ENCODE data around the gene RPTOR.

GRCh38 chr17:80890921-80891396 lies 346.3 kb downstream of the RPTOR start:
- TF ChIP-seq EZH2 (IDR thresholded peaks at IDR 0.05; ENCODE audit: borderline replicate concordance, low read depth, low read length, severe bottlenecking) (no peak), POLR2AphosphoS5 (IDR thresholded peaks at IDR 0.05; ENCODE audit: insufficient read depth, low read depth, low read length) (no peak), POLR2A (IDR thresholded peaks at IDR 0.05; ENCODE audit: low read depth, low read length) (no peak), MYC (IDR thresholded peaks at IDR 0.05; ENCODE audit: low read depth, low read length) (no peak)
- TF ChIP-seq, protein P1, sequence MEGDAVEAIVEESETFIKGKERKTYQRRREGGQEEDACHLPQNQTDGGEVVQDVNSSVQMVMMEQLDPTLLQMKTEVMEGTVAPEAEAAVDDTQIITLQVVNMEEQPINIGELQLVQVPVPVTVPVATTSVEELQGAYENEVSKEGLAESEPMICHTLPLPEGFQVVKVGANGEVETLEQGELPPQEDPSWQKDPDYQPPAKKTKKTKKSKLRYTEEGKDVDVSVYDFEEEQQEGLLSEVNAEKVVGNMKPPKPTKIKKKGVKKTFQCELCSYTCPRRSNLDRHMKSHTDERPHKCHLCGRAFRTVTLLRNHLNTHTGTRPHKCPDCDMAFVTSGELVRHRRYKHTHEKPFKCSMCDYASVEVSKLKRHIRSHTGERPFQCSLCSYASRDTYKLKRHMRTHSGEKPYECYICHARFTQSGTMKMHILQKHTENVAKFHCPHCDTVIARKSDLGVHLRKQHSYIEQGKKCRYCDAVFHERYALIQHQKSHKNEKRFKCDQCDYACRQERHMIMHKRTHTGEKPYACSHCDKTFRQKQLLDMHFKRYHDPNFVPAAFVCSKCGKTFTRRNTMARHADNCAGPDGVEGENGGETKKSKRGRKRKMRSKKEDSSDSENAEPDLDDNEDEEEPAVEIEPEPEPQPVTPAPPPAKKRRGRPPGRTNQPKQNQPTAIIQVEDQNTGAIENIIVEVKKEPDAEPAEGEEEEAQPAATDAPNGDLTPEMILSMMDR (IDR thresholded peaks at IDR 0.05; ENCODE audit: extremely low read depth in 1 of 2, insufficient read depth in 1 of 2, low read depth in 1 of 2, low read length in 2 of 2), result no peak

Data from endothelial cell of umbilical vein (primary cell).